C4-2B (cell line): ENCODE results near the gene PPARA.

Source experiments
- ZFX ChIP-seq: fragments of 450-650 bp; IDR thresholded peaks from 2 replicates; pipeline ENCODE4 v1.6.1; 2017
- TF ChIP-seq, protein P1 (sequence below): fragments of 450-650 bp; conservative IDR thresholded peaks from 2 replicates; pipeline ENCODE4 v1.5.1; 2017; ENCODE audit warnings: mild to moderate bottlenecking

GRCh38 chr22:46238541-46238940 is 88.2 kb downstream of the PPARA start:
- TF ChIP-seq, protein P1, sequence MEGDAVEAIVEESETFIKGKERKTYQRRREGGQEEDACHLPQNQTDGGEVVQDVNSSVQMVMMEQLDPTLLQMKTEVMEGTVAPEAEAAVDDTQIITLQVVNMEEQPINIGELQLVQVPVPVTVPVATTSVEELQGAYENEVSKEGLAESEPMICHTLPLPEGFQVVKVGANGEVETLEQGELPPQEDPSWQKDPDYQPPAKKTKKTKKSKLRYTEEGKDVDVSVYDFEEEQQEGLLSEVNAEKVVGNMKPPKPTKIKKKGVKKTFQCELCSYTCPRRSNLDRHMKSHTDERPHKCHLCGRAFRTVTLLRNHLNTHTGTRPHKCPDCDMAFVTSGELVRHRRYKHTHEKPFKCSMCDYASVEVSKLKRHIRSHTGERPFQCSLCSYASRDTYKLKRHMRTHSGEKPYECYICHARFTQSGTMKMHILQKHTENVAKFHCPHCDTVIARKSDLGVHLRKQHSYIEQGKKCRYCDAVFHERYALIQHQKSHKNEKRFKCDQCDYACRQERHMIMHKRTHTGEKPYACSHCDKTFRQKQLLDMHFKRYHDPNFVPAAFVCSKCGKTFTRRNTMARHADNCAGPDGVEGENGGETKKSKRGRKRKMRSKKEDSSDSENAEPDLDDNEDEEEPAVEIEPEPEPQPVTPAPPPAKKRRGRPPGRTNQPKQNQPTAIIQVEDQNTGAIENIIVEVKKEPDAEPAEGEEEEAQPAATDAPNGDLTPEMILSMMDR, result no peak
- TF ChIP-seq ZFX, result no peak
